Right cardiac atrium (tissue), 5 donors: ENCODE data around the gene RSPRY1. TPM values are rescaled to one million over a fixed set of nuclear protein-coding genes. Genes with fewer than 3 reads are reported as not detected.

Source experiments
- ATAC-seq, 2 donors: fragments of 200-7000 bp; cut with Tn5 transposase; one replicate each; pipeline versions ENCODE4 v1.8.0 to v1.9.1; 2020; ENCODE audit warnings: moderate library complexity in 2 of 2, mild to moderate bottlenecking in 1 of 2
- DNase-seq, 3 donors: peaks; one replicate each; pipeline ENCODE4 v3.0.0-alpha.2; 2020
- H3K27ac ChIP-seq: one replicate; pipeline ENCODE4 v1.5.1; 2013; ENCODE audit warnings: mild to moderate bottlenecking, low read length, control low read depth, moderate library complexity
- H3K27me3 ChIP-seq: one replicate; pipeline ENCODE4 v1.6.1; 2013; ENCODE audit not compliant: control insufficient read depth, insufficient read depth
- H3K4me1 ChIP-seq: one replicate; pipeline ENCODE4 v1.6.1; 2013; ENCODE audit warnings: low read length; ENCODE audit not compliant: control insufficient read depth, insufficient read depth
- H3K4me3 ChIP-seq: one replicate; pipeline ENCODE4 v1.5.1; 2013; ENCODE audit warnings: low read length, control low read depth
- H3K9me3 ChIP-seq: one replicate; pipeline ENCODE4 v1.6.1; 2013; ENCODE audit warnings: low read length; ENCODE audit not compliant: control insufficient read depth
- WGBS: extraction: QIAGEN DNeasy Blood & Tissue Kit; methylation state at CpG from one replicate; pipeline ENCODE4 v1.1.7; 2013; 5-methylcytosine and 5-hydroxymethylcytosine counted together
- intact Hi-C, 4 donors: fragments of 100-400 bp; cut with DNase I; formaldehyde crosslinking; loops; one replicate each; pipeline versions ENCODE4 v1.11.0 to v1.14.0; 2022 to 2023
- polyA plus RNA-seq: library from polyadenylated mRNA; stranded (reverse); fragments of 200-250 nt; gene quantifications from one replicate; pipeline ENCODE4 v1.2.3, GENCODE V29; 2013
- total RNA-seq, 4 donors: library from RNA; stranded (reverse); fragmentation: NEBNext Ultra II Directional; extraction: Animal tissue kit (Norgen Biotek cat#: 25700); gene quantifications; one replicate each; pipeline ENCODE4 v1.2.1, GENCODE V29; 2021
- donor health status: healthy with polysubstance abuse.
- donor health status: DM: no; HTN: yes; CAD: no.
- donor health status: DM: no; HTN: no; CAD: no.
- donor health status: DM: no; HTN: yes; CAD: no; lungs with severe emphysema.
- donor health status: DM: yes; HTN: yes; CAD: no.

RSPRY1 gene
- total and polyA plus RNA-seq, 5 donors = 7.3 to 21.1 (median 15.5) TPM

GRCh38 chr16:57167953-57168352 is 18.2 kb upstream of the RSPRY1 start:
- 11% methylated on average over 4 of the region's 4 CpGs for WGBS
- Histone ChIP-seq H3K27ac (no peak overlapping the region), H3K4me3 (no peak overlapping the region), H3K9me3 (no peaks in the 10 kb centered on the region), H3K27me3 (no peaks in the 10 kb centered on the region), H3K4me1 (peaks cover 8% of the 10 kb centered on the region)
- peak; percentile 62 to 87 for ATAC-seq
- intact Hi-C loops = loop anchor here in 3 of 4 donors (5.0 kb wide), 2 partner anchors 76 to 86 kb away; partner anchors contain the start of gene CPNE2 (in 1 of the 3)
- no peak for DNase-seq

GRCh38 chr16:57169327-57169726 is 16.8 kb upstream of the RSPRY1 start:
- intact Hi-C loops = loop anchor here in 3 of 4 donors (5.0 kb wide), 2 partner anchors 77 to 87 kb away; partner anchors contain the start of gene CPNE2 (in 1 of the 3)
- Histone ChIP-seq H3K9me3 (no peaks in the 10 kb centered on the region), H3K27me3 (no peaks in the 10 kb centered on the region), H3K4me3 (no peak overlapping the region), H3K4me1 (peaks cover 8% of the 10 kb centered on the region), H3K27ac (no peak overlapping the region)
- DNase-seq (no peak), ATAC-seq (no peak)

DNA sequence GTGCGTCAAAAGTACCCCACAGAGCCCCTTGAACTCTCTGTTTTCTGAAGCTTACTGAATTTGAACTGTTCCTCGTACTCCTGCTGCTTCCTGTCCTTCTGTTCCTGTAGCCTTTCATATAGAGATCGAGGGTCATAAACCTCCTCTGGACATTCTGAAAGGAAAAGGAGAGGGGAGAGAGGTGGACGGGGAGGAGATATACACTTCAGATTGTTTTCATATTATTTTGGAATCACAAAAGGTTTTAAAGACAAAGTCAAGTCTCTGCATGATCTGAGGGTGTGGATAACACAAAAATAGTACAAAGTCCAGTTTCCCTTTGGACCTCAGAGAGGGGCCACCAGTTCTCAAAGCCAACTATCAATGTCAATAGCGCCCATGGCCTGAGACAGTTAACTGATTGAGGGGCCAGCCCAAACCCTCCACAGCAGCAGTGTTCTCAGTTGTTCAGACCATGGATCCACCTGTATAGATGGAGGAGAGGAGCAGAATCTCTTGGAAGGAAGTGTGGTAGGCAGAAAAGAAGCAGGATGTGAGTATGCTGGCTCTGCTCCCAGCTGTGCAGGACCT is 13.3 kb upstream of the RSPRY1 start:
- no peak overlapping the region for H3K4me3 ChIP-seq
- intact Hi-C loops = loop anchor here in 1 of 4 donors (5.0 kb wide), 1 partner anchor 96 kb away; no protein-coding TSS in a partner anchor
- H3K4me1 ChIP-seq = no peaks in the 10 kb centered on the region
- H3K27ac ChIP-seq = no peak overlapping the region
- WGBS = 80% methylated on average over 5 of the region's 5 CpGs
- ATAC-seq = no peak
- H3K9me3 ChIP-seq = no peaks in the 10 kb centered on the region
- no peak for DNase-seq
- no peaks in the 10 kb centered on the region for H3K27me3 ChIP-seq

DNA sequence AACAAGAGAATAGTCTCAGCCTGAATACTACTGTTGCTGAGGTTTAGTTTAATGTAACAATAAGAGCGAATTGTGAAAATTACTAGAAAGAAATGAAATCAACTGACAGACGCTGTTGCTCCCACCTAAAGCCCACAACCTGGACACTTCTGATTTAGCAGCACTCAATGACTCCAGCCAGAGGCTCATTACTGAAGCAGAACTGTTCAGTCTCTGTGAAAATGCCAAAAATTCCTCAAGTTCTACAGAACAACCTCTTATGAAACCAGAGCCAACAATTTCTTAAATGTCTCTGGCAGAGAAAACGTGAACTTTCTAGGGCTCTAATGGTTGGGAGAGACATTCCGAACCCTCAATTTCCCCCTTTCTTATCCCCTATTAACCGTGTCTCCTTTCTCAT is 10.2 kb upstream of the RSPRY1 start:
- no peak for DNase-seq

DNA sequence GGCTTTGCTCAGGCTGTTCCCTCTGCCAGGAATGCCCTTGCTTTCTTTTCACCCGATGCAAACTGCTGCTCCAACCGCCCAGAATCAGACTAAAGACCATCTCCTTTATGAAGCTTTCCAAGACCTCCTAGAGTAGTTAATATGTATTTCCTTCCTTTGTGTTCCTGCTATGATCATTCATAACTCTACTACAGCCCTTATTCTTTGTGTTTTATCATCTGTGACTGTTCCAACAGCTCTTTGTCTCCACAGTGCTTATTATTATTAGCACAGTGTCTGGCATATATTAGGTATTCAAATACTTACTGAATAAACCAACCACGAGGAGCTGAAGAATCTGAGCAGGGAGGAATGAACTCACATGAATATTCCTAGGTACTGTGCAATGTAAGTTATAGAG is 7.9 kb upstream of the RSPRY1 start:
- H3K9me3 ChIP-seq = no peaks in the 10 kb centered on the region
- no peaks in the 10 kb centered on the region for H3K27me3 ChIP-seq
- DNase-seq = no peak
- H3K4me1 ChIP-seq = no peaks in the 10 kb centered on the region
- ATAC-seq = no peak
- H3K27ac ChIP-seq = no peak overlapping the region
- intact Hi-C loops = no loop called here
- WGBS = 62% methylated on average over 3 of the region's 3 CpGs
- H3K4me3 ChIP-seq = no peak overlapping the region

More for the DNA sequence above, 10.2 kb upstream of the RSPRY1 start:
- no peak for ATAC-seq
- no peak overlapping the region for H3K4me3 ChIP-seq
- no peaks in the 10 kb centered on the region for H3K4me1 ChIP-seq
- intact Hi-C loops = no loop called here
- no peaks in the 10 kb centered on the region for H3K27me3 ChIP-seq
- no peak overlapping the region for H3K27ac ChIP-seq
- no peaks in the 10 kb centered on the region for H3K9me3 ChIP-seq
- WGBS = 76% methylated on average over 5 of the region's 5 CpGs

- intact Hi-C loops = no loop called here
- H3K27me3 ChIP-seq = no peaks in the 10 kb centered on the region
- H3K9me3 ChIP-seq = no peaks in the 10 kb centered on the region
- WGBS = 61% methylated on average over 4 of the region's 4 CpGs
- ATAC-seq (no peak), DNase-seq (no peak)
- no peak overlapping the region for H3K4me3 ChIP-seq
- H3K27ac ChIP-seq = no peak overlapping the region
- no peaks in the 10 kb centered on the region for H3K4me1 ChIP-seq
Observed at GRCh38 chr16:57178793-57179212, 7.3 kb upstream of the RSPRY1 start.

- Histone ChIP-seq H3K4me1 (no peaks in the 10 kb centered on the region), H3K27me3 (no peaks in the 10 kb centered on the region), H3K9me3 (no peaks in the 10 kb centered on the region), H3K27ac (no peak overlapping the region), H3K4me3 (no peak overlapping the region)
- intact Hi-C loops = no loop called here
- WGBS = 66% methylated on average over 3 of the region's 3 CpGs
- ATAC-seq (no peak), DNase-seq (no peak)
Observed at GRCh38 chr16:57179215-57179828, 6.8 kb upstream of the RSPRY1 start.

GRCh38 chr16:57184113-57184512 is 2.0 kb upstream of the RSPRY1 start:
- H3K9me3 ChIP-seq = no peaks in the 10 kb centered on the region
- no peak overlapping the region for H3K4me3 ChIP-seq
- H3K4me1 ChIP-seq = peaks cover 2% of the 10 kb centered on the region
- 95% methylated on average over 4 of the region's 4 CpGs for WGBS
- H3K27me3 ChIP-seq = no peaks in the 10 kb centered on the region
- ATAC-seq (no peak), DNase-seq (no peak)
- H3K27ac ChIP-seq = no peak overlapping the region
- intact Hi-C loops = no loop called here

DNA sequence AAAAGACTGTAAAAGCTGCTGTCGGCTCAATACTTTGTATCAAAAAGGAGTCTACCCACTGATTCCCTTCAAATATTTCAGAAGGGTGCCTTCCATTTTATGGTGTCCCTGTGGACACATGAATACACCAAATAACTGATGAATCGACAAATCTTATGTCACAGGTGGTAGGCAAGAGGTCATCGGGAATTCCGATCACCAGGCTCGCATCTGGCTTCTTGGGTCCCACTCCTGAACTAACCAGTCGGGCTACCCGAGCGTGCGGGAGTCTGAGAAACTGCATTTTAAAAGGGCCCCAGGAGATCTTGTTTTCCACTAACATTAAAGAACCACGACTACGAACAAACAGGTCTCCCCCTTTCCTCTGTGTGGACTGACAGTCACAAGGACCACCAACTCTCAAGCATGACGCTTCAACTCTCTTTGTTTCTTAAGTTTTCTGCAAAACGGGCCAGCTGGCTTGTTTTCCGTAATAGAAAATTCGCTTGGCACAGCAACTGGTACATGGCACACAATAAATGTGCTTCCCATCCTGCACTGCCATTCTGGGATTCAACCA is 1.2 kb upstream of the RSPRY1 start:
- 27% methylated on average over 15 of the region's 15 CpGs for WGBS
- intact Hi-C loops = no loop called here
- no peak for DNase-seq

DNA sequence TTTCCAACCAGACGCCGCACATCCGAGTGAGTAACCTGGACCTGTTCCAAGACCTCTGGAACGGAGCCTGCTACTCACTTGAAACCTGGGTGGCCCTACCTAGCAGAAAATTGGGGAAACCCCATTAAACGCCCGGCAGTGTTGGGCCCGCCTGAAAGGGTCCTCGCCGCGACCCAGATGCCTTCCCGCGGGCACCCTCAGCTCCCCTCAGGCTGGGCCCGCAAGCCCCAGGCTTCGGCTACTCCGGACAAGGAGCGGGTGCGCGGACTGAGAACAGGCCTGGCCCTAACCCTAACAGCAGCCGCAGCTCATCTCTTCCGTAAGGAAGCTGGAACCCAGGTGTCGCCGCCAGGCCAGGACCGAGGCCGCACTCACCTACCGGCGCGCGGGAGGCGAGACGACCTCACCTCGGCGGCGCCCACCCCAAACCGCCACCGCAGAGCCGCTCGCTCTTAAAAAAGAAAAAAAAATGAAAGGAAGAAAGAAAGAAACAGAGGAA is 634 bp upstream of the RSPRY1 start:
- Histone ChIP-seq H3K4me1 (peaks cover 2% of the 10 kb centered on the region), H3K27me3 (no peaks in the 10 kb centered on the region), H3K4me3 (peak overlapping the region; percentile 88), H3K27ac (peak overlapping the region; percentile 84), H3K9me3 (no peaks in the 10 kb centered on the region)
- under 1% methylated on average over 37 of the region's 37 CpGs for WGBS
- peak in 2 of 3 donors; percentile 52 to 79 for DNase-seq
- intact Hi-C loops = no loop called here
- peak; percentile 30 to 38 for ATAC-seq

More for the DNA sequence above, 1.2 kb upstream of the RSPRY1 start:
- ATAC-seq = no peak
- Histone ChIP-seq H3K9me3 (no peaks in the 10 kb centered on the region), H3K4me3 (peak overlapping the region; percentile 88), H3K27me3 (no peaks in the 10 kb centered on the region), H3K4me1 (peaks cover 2% of the 10 kb centered on the region), H3K27ac (peak overlapping the region; percentile 84)
